CD4-positive, alpha-beta T cell treated with Interleukin-6 at 100 ng/mL for 8 hours (primary cell): ENCODE data around the gene PHACTR3.
"Not testable (repeated sequence)": the region's sequence is repeated elsewhere in the genome, so short reads cannot be mapped to it uniquely, and the experiment has no call there.

ENCODE experiments used
- DNase-seq: peaks from one replicate; pipeline ENCODE4 v3.0.0-alpha.2; 2020; ENCODE audit warnings: mixed read lengths, low spot score

The PHACTR3 gene

DNA sequence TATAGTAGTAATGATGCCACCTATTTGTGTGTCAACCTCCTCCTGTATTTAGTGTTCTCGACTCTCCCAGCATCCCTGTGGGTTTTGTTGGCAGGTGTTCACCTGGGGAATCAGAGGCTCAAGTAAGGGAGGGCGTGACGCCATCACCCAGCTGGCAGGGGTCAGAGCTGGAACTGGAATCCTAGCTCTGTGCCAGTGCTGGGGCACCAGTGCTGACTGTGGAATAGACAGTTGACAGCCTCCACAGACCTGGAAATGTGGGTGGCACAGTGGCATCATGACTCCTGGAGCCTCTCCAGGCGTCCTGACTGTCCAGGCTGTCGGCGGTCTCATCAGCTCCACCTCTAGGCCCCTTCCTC is 226.3 kb downstream of the PHACTR3 start:
- no peak for DNase-seq

DNA sequence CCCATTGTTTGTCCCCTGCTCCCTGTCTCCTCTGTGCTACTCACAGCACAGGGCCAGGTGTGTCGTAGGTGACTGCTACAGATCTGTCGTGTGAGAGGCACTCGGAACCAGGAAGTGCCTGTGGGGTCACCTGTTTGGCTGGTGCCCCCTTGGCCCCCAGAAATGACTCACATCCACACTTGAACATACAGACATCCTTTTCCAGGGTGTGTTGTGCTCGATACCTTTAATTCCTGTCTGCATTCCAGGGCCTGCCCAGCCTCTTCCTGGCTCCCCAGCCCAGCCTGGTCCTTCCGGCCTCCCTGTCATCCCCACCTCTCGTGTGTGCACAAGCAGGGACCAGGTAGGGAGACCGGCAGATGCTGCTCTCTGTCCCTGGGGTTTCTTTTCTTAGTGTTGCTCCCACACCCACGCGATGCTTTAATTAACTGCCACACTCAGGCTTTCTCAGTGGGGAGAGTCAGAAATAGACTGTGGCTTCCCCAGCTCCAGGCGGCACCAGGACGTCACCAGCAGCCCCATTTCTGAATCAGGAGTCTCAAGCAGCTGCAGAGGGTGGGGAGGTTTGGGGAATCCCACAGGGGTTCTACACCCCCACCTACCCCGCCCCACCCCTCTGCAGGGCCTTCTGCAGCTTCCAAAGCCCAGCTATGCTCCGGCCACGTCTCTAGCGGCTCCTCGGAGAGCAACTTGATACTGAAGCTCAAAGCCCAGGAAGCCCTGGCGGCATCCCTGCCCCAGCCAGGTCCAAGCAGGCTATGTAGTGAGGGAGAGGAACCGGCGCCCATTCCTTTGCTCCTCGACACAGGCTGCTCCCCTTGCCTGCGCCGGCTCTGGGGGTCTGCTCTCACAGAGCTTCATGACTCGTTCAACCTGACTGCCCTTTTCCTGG is 226.9 kb downstream of the PHACTR3 start:
- DNase-seq: no peak

DNA sequence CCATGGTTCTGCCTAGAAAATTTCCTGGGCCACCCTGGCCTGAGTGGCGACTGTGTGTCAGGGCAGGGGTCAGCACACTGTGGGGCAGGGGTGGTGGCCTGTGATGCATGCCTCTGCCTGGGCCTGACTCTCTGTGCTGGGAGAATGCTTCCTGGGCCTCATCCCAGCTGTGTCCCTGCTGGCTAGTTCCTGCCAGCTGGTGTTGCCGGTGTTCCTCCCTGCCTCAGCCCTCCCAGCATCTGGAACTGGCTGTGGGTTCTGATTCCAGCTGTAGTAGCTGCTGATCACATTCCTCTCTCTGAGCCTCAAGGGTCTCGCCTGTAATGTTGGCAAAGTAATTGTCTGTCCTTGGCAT is 227.6 kb downstream of the PHACTR3 start:
- no peak for DNase-seq

DNA sequence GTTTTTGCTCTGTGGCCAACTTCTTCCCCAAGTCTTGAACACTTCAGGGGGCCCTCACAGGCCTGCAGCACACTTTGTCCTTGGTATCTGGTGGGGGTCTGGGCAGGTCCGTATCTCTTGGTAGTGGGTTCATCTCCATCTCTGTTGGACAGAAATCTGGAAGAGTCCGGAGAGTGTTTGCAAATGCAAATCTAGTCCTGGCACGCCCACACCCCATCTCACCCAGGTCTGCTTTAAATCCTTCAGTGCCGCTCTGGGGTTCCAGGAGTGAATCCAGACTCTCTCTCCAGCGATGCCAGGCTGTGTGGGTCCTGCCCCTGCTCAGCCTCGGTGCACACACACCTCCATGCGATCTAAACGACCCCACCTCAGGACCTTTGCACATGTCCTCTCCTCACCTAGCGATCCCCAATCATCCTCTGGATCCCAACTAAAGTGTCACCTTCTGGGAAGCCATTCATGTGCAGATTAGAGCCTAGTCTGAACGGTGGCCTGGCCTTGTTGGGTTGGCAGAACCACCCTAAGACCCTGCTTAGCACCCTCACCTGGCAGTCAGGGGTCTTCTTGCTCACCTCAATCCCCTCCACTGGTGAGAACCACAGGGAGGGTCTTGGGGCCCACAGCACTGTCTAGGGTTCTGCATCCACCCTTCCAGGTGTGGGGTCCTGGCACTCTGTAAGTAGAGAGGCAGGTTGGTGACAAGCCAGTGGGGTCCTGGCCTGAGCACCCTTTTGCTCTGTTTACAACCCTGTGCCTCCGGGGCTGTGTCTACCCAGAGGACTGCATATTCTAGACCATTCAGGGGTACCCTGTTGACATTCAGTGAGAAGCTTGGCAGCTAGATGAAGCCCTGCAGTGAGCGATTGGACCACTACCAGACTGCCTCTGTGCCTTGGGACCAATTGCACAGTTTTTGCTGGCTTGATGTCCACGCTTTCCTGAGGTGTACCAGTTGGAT is 228.3 kb downstream of the PHACTR3 start:
- DNase-seq: no peak

DNA sequence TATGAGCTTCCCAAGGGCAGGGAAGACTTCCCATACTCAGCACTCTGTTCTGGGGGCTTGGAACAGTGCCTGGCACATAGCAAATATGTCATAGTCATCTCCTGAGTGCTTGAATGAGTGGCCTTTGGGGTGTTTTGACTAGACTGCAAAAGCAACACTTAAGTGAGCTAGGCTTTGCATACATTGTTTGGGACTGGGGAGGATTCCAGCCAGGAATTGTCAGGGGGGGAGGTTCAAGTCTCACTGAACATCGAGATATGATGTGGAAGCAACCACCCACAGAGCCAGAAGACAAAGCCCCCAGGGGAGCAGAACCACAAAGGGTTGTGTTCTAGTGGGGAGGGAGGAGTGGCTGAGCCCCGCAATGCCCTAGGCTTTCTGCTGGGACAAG is 230.7 kb downstream of the PHACTR3 start:
- DNase-seq: no peak

DNA sequence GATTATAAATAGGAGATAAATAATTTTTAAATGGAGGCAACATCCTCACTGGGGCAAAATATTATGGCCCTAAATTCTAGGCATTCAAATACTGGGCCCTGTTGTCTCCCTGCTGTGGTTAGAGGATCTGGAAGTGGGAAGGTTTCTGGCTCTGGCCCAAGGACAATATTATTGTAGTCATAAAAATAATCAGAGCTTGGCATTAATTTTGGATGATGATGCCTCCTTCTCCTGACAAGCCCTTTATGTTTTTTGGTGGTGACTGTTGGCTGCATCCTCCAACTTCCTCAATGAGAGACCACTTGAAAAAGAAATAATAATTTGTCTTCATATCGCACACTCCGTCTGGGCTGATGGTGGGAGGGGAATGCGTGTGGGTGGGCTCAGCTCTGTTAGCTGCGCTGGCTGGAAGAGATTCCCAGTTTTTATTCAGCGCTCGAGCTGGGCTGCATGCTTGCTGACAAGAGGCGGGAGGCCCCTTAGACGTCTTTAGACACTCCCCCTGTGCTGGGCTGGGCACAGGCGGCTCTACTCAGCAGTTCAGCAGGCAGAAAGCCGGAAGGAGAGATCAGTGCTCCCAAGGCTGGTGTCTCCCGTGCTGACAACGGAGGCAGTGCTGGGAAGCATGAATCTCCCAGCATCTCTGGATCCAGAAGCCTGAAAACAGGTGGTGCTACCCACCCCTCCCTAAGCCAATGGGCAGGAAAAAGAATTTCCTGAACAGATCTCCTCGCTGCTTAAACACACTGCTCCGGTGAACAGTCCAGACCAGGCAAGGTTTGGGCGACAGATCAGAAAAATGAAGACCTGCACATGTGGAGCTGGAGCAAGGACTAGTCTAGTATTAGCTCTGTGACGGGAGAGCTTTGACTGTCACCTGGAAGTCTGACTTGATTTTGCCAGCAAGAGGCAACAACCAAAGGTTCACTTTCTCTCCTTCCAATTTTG is 231.4 kb downstream of the PHACTR3 start:
- DNase-seq: no peak

DNA sequence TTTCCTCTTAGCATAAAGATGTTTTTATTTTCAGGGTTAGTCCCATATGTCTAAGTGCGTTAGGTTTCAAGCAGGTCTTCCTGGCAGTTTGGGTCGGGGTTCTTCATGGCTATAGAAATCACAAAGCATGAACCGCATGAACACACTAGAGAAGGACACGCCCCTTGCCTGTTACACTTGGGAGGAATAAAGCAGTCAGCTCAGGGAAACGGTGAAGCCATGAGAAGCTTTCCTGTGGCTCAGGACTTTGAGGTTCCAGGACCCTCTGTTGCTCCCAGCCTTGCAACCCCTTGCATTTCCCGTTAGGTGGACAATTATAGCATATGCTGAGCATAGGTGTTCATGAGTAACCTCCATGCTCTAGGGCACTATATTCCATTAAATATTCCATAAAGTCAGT is 232.4 kb downstream of the PHACTR3 start:
- no peak for DNase-seq

DNA sequence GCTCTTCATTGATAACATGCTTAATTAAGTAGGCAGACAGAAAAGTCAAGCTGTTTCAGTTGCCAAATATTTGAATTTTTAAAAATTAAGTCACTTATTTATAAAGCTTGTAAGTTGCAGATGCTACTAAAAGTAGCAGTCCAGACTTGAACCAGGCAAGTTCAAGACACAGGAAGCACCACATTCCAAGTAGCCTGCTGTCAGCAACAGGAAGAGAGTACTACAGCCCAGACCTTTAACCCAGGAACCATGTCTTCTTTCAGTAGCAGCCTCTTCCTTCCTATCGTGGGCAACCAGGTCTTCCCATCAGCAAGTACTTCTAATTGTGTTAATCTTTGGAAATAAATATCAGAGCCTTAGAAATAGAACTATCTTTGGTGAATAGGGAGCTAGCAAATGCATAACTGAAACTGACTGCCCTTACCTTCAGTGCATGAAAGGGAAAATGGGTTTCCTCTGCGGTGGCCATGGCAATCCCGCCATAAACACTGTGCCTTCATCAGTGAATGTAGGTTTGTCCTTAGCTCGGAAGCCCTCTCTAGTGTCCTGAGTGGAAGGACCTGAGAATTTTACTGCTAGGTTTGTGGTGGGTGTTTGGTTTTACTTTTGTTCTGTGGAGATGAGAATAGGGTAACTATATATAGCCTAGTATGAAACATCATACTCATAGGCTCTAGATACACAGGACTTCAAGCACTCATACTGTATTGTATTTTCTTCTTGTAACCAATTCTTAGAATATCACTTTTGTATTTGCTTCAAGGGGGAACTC is 233.5 kb downstream of the PHACTR3 start:
- no peak for DNase-seq

DNA sequence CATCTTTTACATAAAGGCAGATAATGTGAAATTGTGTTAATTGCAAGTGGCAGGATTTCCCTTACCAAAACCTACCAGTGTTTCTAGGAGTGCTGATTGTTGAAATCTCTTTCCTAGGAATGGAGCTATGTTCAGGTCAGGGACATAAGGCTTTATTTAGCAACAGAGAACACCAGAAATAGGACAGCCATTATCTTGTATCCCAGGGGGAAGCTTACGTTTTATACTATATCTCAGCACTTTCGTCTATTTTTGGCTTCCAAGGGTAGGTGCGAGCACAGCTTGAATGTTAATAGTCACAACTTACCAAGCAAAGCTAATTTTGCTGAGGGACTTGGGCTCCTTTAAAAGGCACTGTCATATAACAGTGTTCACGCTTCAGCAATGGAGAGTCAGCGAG is 235.1 kb downstream of the PHACTR3 start:
- no peak for DNase-seq

DNA sequence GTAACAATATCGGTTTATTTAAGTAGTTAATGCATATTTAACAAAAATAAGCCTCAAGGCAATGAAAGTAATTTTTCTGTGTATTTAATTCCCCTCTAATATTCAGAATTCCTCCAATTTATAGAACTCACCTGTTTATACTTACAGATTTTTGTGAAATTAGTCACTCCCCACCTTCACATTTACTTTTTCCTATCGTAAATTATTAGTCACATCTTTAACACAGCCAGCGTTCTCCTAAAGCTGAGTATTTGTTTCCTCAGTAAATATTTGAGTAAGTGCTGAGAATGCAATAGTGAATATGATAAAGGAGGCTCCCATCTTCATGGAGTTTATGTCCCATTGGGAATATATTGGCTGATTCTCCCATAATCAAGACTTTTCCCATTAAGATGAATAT is 241.1 kb downstream of the PHACTR3 start:
- no peak for DNase-seq

DNA sequence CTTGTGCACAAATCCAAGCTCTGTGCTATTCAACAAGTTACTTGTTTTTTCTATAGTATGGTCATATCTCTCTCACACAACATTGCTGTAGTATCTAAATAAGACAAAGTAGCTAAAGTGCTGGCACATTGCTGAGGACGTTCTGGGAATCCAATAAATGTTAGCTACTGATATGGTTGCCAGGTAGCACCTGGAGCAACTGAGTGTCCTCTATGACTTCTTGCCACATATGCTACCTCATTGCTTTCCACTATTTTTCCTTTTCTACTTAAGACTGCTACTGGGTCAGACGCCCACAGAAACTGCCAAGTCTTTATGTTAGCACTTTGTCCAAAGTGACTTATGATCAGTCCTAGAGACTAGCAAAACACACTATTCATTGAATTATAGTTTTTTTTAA is 243.8 kb downstream of the PHACTR3 start:
- no peak for DNase-seq

DNA sequence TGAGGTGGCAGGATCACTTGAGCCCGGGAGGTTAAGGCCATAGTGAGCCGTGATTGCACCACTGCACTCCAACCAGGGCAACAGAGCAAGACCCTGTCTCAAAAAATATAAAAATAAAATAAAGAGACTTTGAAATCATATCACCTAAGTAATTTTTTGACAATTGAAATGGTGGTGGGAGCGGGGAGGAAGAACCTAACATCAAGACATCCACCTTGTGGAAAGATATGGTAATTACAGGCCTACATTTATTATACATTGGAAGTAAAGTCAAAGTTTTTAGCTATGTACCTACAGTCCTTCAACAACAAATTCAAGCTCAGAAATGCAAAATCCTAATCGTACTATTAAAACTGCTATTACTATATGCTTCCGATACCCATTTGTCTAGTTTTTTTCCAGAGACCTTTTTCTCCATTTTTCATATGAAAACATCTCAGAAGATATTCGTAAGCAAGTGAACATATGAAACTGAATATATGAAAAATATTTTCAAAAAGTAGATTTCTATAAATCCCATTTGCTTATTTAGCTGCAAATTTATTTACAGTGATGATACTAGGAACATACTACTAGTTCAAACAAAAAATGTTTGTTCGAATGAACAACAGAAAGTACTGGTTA is 245.8 kb downstream of the PHACTR3 start:
- DNase-seq: no peak

DNA sequence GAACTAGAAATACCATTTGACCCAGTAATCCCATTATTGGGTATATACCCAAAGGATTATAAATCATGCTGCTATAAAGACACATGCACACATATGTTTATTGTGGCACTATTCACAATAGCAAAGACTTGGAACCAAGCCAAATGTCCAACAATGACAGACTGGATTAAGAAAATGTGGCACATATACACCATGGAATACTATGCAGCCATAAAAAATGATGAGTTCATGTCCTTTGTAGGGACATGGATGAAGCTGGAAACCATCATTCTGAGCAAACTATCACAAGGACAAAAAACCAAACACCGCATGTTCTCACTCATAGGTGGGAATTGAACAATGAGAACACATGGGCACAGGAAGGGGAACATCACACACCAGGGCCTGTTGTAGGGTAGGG is 252.2 kb downstream of the PHACTR3 start:
- not testable (repeated sequence) for DNase-seq

DNA sequence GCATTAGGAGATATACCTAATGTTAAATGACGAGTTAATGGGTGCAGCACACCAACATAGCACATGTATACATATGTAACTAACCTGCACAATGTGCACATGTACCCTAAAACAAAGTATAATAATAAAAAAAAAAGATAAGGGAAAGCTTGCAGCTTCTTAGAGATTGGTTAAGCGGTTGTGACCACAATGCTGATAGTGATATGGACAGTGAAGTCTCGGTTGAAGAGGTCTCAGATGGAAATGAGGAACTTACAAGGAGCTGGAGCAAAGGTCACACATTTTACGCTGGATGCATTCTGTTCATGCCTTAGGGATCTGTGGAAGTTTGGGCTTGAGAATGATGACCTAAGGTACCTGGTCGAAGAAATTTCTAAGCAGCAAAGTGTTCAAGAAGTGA is 252.6 kb downstream of the PHACTR3 start:
- not testable (repeated sequence) for DNase-seq

DNA sequence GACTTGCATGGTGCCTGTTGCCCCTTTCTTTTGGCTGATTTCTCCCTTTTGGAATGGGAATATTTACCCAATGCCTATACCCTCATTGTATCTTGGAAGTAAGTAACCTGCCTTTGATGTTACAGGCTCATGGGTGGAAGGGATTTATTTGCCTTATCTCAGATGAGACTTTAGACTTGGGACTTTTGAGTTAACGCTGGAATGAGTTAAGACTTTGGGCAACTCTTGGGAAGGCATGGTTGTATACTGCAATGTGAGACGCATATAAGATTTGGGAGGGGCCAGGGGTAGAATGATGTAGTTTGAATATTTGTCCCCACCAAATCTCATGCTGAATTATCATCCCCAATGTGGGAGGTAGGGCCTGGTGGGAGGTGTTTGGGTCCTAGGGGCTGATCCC is 253.6 kb downstream of the PHACTR3 start:
- DNase-seq: no peak

DNA sequence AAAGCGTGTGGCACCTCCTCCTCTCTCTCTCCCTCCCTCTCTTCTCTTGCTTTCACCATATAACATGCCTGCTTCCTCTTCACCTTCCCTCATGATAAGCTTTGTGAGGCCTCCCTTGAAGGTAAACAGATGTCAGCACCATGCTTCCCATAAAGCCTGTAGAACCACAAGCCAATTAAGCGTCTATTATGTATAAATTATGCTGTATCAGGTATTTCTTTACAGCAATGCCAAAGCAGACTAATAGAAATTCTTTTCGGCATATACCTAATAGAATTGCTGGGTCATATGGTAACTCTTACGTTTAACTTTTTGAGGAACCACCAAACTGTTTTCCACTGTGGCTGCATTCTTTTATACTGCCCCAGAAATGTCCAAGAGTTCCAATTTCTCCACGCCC is 254.1 kb downstream of the PHACTR3 start:
- DNase-seq: no peak

DNA sequence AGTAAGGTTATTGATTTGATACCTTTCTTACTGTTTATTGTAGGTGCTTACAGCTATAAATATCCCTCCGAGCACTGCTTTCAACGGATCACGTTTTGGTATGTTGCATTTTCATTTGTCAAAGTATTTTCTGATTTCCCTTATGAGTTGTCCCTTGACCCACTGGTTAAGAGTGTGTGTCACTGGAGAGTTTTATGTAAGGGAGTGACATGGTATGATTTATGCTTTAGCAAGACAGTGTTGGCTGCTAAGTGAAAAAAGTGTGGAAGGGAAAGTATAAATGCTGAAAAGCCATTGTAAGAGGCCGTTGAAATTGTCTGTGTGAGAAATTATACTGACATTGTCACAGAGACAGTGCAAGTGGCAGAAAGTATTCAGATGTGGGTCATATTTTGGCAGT is 257.1 kb downstream of the PHACTR3 start:
- no peak for DNase-seq

DNA sequence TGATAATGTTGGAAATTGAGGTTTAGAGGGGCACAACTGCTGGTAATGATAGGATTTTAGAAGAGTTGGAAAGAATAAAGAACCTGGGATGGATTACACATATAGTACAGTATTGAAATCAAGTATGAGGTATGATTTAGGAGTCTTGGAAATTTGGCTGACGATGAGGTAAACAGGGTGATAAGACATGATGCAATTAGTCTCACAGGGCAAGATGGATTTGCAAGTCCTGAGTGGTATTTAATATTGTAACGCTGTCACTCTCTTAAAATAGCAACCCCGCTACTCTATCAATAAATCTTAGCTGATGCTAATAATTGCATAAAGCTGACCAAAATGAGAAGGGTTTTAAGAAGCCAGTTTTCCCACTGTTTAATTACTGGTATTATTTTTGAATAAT is 258.7 kb downstream of the PHACTR3 start:
- no peak for DNase-seq

DNA sequence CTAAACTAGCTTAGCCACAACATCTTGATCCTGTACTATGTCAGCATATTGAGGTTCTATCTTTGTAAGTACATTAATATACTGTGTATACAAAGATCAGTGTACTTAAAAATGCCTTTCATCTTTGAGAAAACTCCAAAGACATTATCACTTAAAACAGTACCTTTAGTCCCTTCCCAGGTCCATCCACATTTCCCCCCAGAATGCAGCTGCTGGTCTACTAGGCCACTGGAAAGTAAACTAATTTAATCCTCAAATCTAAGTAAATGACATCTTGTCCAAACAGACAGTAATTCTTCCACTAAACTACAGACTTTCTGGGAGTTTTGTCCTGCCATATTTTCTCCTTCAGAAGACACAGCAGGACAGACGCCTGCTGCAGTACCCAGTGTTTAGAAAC is 260.4 kb downstream of the PHACTR3 start:
- no peak for DNase-seq

DNA sequence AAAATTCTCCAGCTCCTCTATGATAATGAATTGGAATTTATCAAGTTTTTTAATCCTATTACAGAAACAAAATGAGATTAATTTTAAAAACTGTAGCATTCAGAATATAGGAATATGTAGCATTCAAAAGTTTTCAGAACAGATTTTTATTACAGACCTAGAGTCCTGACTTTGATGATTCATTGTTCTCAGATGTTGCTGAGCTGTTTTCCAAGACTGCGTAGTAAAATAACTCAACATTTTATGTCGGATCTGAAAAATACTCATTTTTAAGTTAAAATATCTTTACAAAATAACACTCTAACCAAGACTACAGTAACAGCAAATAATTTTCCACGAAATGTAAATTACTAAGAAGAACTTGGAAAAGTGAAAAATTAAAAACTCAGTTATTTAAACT is 262.0 kb downstream of the PHACTR3 start:
- no peak for DNase-seq

DNA sequence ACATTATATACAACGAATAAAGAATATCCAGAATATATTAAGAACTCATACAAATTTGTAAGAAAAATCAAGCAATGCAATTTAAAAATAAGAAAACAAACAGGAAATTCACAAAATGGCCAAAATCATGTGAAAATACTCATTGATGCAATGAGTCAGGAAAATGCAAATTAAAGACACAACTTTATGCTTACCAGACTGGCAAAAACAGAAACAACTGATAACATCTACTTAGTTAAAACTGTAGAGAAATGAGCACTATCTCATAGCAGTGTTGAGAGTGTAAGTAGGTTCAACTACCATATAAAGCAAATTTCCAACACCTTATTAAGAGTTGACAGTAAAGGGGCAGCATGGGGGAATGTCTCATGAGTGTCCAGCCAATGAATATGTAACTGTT is 266.8 kb downstream of the PHACTR3 start:
- DNase-seq: no peak
